AG10803 (cell line): Measurements from ENCODE around the gene PSMB2.

Source experiments
- DNase-seq: peaks from one replicate; pipeline ENCODE4 v3.0.0; 2010; ENCODE audit warnings: low read depth
- H3K4me3 ChIP-seq: 2 replicates; pipeline ENCODE4 v1.5.1; 2011; ENCODE audit warnings: mild to moderate bottlenecking, low read length, control low read depth
- TF ChIP-seq, protein P1 (sequence below): conservative IDR thresholded peaks from 2 replicates; pipeline ENCODE4 v1.5.1; 2011; ENCODE audit warnings: mild to moderate bottlenecking, low read length, control low read depth, inconsistent platforms

PSMB2 gene

DNA sequence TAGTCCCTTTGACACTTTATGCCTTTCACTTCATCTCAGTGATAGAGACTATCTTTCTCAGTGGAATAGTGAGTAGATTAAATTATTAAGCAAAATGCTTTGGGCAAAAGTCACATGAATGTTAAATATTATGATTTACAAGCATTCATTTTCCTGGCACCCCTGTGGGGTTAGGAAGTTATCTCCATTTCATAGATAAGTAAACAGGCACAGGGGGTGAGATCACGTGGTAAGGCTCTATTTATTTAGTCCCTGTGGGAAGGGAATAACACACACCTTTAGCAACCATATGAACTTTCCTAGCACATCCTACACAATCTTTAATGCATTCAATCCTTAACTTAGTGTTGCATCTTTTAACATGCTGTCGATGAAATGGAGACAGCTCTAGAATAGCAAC is 12.3 kb downstream of the PSMB2 start:
- TF ChIP-seq, protein P1, sequence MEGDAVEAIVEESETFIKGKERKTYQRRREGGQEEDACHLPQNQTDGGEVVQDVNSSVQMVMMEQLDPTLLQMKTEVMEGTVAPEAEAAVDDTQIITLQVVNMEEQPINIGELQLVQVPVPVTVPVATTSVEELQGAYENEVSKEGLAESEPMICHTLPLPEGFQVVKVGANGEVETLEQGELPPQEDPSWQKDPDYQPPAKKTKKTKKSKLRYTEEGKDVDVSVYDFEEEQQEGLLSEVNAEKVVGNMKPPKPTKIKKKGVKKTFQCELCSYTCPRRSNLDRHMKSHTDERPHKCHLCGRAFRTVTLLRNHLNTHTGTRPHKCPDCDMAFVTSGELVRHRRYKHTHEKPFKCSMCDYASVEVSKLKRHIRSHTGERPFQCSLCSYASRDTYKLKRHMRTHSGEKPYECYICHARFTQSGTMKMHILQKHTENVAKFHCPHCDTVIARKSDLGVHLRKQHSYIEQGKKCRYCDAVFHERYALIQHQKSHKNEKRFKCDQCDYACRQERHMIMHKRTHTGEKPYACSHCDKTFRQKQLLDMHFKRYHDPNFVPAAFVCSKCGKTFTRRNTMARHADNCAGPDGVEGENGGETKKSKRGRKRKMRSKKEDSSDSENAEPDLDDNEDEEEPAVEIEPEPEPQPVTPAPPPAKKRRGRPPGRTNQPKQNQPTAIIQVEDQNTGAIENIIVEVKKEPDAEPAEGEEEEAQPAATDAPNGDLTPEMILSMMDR: no peak
- no peak for DNase-seq
- no peak overlapping the region for H3K4me3 ChIP-seq

DNA sequence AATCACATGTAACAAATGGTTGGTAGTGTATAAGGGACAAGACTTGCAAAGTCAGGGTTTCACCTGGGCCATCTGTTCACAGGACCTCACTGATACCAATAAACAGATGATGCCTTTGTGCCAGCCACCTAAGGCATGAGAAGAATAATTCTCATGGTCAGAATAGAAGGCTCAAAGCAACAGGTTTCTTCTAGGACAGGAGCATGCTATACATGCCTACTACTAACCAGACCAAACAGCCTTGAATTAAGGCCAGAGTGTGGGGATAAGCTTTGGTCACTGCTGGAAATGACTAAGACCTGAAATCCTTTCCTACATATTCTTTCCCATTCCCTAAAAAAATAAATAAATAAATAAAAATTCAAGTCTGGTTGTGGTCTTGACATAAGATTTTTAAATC is 17.5 kb downstream of the PSMB2 start:
- H3K4me3 ChIP-seq: no peak overlapping the region
- DNase-seq: no peak
- TF ChIP-seq, protein P1: no peak

DNA sequence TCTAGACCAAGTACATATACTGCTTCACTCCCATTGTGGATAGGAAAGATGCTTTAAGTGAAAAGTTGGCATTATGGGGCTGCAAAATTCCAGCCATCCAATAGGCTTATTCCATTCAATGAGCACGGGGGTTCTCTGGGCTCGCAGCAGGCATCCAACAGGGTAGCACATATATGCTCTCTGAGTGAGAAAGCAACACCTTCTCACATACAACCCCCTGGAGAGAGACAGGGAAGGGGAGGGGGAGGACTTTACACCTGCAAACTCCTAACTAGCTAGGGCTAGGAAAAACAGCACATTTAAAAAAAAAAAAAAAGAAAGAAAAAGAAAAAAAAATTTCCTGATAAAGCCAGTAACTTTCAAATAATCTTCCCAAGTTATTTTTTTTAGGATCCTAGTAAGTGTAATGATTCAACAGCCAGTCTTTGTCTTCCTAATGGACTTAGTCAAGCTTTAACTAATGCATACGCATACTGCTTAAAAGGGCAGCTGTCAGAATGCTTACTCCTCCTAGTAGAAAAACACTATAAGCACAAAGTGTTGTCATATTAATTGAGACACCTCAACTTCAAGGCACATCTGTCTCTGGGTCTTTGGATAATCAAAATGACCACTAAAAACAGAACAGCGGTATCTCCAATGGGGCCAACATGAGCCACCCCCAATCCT is 18.7 kb downstream of the PSMB2 start:
- TF ChIP-seq, protein P1: no peak

DNA sequence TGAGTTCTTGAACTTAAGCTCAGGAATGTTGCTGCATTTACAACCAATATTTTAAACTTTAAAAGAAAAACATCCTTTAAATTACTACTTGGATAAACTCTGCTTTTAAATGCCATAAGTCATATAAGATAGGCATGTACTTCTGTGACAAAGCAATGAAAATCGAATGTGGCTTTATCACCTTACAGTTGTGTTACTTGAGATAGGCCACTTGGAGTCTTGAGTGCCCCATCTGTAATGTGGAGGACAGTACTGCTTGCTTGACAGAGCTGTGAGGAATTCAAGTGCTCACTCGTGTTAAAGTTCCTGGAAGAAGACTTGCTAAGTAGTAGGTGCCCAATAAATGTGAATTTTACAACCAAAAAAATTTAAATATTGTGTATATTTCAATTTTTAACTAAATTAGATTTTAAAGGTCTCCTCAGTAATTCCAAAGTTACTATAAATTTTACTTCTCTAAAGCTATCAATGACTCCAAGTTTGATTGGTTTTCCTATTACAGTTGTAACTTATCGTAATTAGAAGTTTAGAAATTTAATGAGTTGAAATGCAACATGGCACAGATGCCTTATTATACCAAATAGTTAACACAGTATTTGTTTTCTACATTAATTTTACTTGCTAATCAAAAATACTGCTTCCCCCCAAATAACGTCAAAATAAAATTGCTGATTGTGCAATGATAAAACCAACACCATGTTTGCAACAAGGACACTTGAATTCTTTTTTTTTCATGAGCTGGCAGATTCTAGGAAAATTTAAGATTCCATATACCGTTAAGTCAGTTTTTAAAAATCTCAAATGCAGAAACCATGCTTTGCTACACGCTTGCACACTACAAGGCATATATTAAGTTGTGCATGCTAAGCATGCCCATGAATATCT is 21.8 kb downstream of the PSMB2 start:
- H3K4me3 ChIP-seq: no peak overlapping the region
- no peak for DNase-seq
- TF ChIP-seq, protein P1: no peak

More for the DNA sequence above, 18.7 kb downstream of the PSMB2 start:
- no peak for DNase-seq
- H3K4me3 ChIP-seq: no peak overlapping the region

DNA sequence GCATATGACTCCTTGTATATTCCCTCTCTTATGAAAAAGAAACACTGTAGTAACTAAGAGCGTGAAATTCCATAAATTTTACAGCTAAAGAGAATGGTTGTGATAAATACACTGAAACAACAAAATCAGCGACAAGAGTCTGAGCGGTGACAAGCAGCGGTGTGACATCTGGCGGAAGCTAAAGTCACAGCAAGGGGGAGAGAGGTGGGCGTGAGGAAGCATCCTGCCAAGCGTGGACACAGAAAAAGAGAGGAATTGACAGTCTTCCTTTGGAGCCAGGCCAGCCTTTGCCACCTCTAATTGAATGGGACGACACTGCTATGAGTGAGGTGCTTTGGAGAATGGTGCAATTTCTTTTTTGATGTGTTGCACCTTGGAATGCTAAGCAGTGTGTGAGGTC is 25.9 kb downstream of the PSMB2 start:
- no peak overlapping the region for H3K4me3 ChIP-seq
- no peak for DNase-seq
- TF ChIP-seq, protein P1: no peak

DNA sequence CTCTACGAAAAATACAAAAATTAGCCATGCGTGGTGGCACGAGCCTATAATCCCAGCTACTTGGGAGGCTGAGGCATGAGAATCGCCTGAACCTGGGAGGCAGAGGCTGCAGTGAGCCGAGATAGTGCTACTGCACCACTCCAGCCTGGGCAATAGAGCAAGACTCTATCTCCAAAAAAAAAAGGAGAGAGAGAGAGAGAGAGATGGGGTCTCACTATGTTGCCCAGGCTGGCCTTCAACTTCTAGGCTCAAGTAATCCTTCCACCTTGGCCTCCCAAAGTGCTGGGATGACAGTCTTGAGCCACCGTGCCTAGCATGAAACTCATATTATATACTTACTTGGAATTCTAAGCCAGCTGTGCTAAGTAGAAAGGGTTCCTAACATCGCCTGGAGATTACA is 29.7 kb downstream of the PSMB2 start:
- DNase-seq: no peak
- H3K4me3 ChIP-seq: no peak overlapping the region
- TF ChIP-seq, protein P1: no peak

DNA sequence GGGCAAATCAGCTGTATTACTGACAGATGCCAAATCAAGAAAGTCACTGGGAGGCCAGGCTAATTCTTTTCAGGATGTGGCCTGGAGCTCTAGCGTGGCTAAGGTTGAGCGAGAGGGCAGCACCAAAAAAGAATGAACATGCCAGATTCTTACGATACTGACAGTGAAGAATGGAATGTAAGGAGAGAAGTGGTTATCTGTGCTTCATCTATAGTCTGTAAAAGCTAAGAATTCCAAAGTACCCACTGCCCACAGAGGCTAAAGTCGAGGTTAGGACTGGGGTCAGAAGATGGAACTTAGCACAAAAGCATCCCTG is 35.5 kb downstream of the PSMB2 start:
- DNase-seq: peak; percentile 62
- TF ChIP-seq, protein P1: no peak
- H3K4me3 ChIP-seq: no peak overlapping the region
